22Rv1 (cell line): ENCODE measurements around the gene MAP3K4.

ENCODE experiments used
- CTCF ChIP-seq: fragments of 450-650 bp; IDR thresholded peaks from 2 replicates; pipeline ENCODE4 v1.5.1; 2017; ENCODE audit warnings: mild to moderate bottlenecking
- ZFX ChIP-seq: fragments of 450-650 bp; IDR thresholded peaks from 2 replicates; pipeline ENCODE4 v1.6.1; 2017; ENCODE audit warnings: antibody characterized with exemption, borderline replicate concordance

- TF ChIP-seq CTCF: no peak
- TF ChIP-seq ZFX: no peak
These were observed 97.2 kb downstream of the MAP3K4 start for GRCh38 chr6:161088676-161089328.
